ENCODE measurements around the gene PPARA. TPM values are rescaled to one million over a fixed set of nuclear protein-coding genes. Genes with fewer than 3 reads are reported as not detected.

The PPARA gene
- total RNA-seq, 8 experiments from 2014 or later, result 0.38 to 15.1 (median 4.5) TPM

DNA sequence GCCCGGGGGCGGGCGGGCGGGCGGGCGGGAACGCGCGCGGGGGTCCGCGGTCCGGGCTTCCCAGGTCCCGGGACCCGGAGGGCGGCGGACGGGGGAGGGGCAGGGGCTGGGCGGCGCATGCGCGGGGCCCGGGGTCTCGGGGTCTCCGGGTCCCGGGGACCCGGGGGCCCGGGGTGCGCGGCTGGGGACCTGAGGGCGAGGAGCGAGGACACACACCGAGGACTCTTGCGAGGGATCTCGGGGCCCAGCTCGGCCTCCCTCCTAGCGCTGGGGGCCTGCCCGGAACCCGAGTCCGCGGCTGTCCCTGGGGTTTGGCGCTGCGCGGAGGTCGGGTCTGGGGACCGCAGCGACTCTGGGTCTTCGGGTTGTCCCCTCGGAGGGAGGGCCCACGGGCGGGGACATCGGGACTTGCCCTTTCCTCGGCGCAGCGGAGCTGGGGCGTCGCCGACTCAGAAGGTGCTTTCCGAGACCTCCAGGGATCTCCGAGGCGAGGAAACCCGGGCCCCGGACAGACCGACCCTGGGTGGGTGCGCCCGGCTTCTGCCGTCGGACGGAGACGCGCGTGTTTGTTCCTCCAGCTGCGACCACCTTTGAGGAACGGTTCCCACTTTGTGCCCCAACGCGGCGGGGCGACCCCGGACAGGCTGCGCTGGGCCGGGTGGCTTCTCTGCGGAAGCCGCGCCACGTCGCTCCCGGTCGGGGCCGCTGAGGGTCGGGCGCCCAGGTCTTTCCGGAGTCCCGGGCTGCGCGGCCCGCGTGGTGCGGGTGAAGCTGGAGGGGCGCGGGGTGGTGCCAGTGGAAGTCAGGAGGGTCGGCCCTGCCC is 540 bp downstream of the PPARA start:
- peak; percentile 25 to 40 (median 31) for ATAC-seq (replicated peaks in 6 of 8)
- 0% methylated on average over 4 to 7 of the region's 101 CpGs; no CpG with 5 or more reads in 8 of the 10 experiments for WGBS, 10 experiments
- Histone ChIP-seq H3K4me3 (peak overlapping the region; percentile 44 to 77 (median 66)), H3K4me1 (replicated peaks in 1 of 2) (peaks cover 8 to 9% of the 10 kb centered on the region in 2 donors), H3K27ac (no peak overlapping the region)
- in situ Hi-C loops (cut with MboI; ENCODE audit: low pct_unique_long_range_greater_than_20kb in 2 of 9, low sequenced_read_pairs in 9 of 9, unreplicated experiment in 9 of 9), result no loop called here

DNA sequence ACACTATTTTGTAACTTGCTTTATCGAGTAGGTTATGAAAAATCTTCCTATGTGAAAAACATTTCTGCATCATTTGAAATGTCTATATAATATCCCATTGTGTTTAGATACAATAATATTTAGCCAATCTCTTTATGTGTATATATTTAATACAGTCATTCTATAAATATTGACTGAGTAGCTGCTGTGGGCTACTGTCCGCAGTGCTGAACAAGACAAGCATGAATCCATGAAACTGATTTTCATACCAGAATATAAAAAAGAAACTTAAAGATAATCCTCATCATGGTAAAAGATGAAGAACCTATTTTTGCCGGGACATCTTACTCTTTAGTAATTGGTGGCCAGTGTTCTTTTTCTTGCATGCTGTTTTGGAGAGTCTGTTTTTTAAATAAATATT is 3.6 kb downstream of the PPARA start:
- Histone ChIP-seq H3K27ac (no peak overlapping the region), H3K4me3 (no peak overlapping the region), H3K4me1 (replicated peaks in 1 of 2) (peaks cover 8 to 9% of the 10 kb centered on the region in 2 donors)
- WGBS, 10 experiments, result 89 to 100% (median 93%) methylated on average over 2 to 3 of the region's 3 CpGs; no CpG with 5 or more reads in 1 of the 10 experiments
- in situ Hi-C loops (cut with MboI; ENCODE audit: low pct_unique_long_range_greater_than_20kb in 2 of 9, low sequenced_read_pairs in 9 of 9, unreplicated experiment in 9 of 9), result no loop called here
- no peak for ATAC-seq (replicated peaks in 6 of 8)

GRCh38 chr22:46156031-46156430 is 5.7 kb downstream of the PPARA start:
- H3K27ac ChIP-seq, result no peak overlapping the region
- 49 to 100% (median 60%) methylated on average over 1 to 2 of the region's 3 CpGs; no CpG with 5 or more reads in 3 of the 10 experiments for WGBS, 10 experiments
- no peak for ATAC-seq (replicated peaks in 6 of 8)
- in situ Hi-C loops (cut with MboI; ENCODE audit: low pct_unique_long_range_greater_than_20kb in 2 of 9, low sequenced_read_pairs in 9 of 9, unreplicated experiment in 9 of 9), result no loop called here
- H3K4me1 ChIP-seq (replicated peaks in 1 of 2), result peaks cover 8 to 9% of the 10 kb centered on the region in 2 donors
- H3K4me3 ChIP-seq, result no peak overlapping the region

- Histone ChIP-seq H3K27ac (no peak overlapping the region), H3K4me3 (no peak overlapping the region), H3K4me1 (replicated peaks in 1 of 2) (no peaks in the 10 kb centered on the region)
- in situ Hi-C loops (cut with MboI; ENCODE audit: low pct_unique_long_range_greater_than_20kb in 2 of 9, low sequenced_read_pairs in 9 of 9, unreplicated experiment in 9 of 9), result no loop called here
- WGBS, 10 experiments, result 44 to 97% (median 75%) methylated on average over 4 to 7 of the region's 7 CpGs; no CpG with 5 or more reads in 3 of the 10 experiments
- no peak for ATAC-seq (replicated peaks in 6 of 8)
These were observed 8.0 kb downstream of the PPARA start for GRCh38 chr22:46158283-46158682.

DNA sequence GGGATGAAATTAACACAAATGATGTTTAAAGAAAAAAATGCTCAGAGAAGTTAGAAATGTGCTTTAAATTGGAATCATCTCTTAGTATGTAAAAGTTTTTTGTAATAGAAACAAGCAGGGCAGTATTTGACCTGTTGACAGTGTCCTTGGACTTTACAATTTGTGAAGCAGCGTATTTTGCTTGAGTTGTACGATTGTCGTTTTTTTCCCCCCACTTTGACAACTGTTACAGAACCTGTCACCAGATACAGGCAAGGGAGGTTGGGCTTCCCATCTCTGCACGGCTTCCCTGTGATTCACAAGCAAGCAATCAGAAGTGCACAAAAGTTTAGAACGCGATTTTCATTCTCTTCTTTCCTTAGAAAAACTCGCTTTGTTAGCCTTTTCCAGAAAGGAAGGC is 8.9 kb downstream of the PPARA start:
- Histone ChIP-seq H3K27ac (no peak overlapping the region), H3K4me3 (no peak overlapping the region), H3K4me1 (replicated peaks in 1 of 2) (no peaks in the 10 kb centered on the region)
- WGBS, 10 experiments, result 60 to 100% (median 88%) methylated on average over 2 to 7 of the region's 7 CpGs; no CpG with 5 or more reads in 2 of the 10 experiments
- in situ Hi-C loops (cut with MboI; ENCODE audit: low pct_unique_long_range_greater_than_20kb in 2 of 9, low sequenced_read_pairs in 9 of 9, unreplicated experiment in 9 of 9), result no loop called here
- ATAC-seq (replicated peaks in 6 of 8), result no peak

DNA sequence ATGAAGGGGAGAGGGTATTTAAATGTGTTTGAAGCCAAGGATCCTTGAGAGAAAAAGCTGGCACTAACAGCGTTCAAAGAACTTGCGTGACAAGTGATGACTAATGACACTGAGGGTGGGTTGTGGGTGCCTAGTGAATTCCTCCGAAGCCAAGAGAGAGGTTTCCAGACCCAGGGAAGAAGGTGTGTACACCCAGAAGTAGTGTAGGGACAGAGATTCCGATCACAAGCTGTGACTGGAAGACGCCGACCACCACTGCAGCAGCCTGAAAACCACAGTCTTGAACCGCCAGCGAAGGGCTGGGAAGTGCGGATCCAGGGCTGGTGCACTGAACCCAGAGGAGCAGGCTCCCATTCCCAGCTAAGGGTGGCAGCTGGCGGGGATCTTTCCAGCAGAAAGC is 9.5 kb downstream of the PPARA start:
- ATAC-seq (replicated peaks in 6 of 8), result no peak
- WGBS, 10 experiments, result 41 to 100% (median 86%) methylated on average over 1 to 9 of the region's 10 CpGs; no CpG with 5 or more reads in 2 of the 10 experiments
- H3K4me1 ChIP-seq (replicated peaks in 1 of 2), result no peaks in the 10 kb centered on the region
- H3K4me3 ChIP-seq, result no peak overlapping the region
- no peak overlapping the region for H3K27ac ChIP-seq
- in situ Hi-C loops (cut with MboI; ENCODE audit: low pct_unique_long_range_greater_than_20kb in 2 of 9, low sequenced_read_pairs in 9 of 9, unreplicated experiment in 9 of 9), result no loop called here

DNA sequence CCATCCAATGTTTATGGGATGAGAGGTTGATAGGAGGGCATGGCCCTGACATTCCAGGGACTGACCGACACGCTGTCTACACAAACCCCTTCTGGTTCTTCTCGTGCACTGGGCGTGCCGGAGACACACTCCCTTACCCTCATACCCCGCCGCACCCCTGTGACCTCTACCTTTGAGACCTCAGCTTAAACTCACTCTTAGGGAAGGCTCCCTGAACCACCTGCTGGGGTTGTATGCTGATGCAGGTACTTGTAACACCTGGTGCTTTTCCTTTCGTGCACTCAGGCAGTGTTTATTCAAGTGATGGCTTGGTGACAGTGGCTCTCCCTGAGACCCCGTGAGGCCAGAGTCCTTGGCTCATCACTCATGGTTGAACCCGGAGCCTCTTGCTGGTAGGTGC is 12.0 kb downstream of the PPARA start:
- no peak overlapping the region for H3K27ac ChIP-seq
- H3K4me1 ChIP-seq (replicated peaks in 1 of 2), result no peaks in the 10 kb centered on the region
- no peak overlapping the region for H3K4me3 ChIP-seq
- in situ Hi-C loops (cut with MboI; ENCODE audit: low pct_unique_long_range_greater_than_20kb in 2 of 9, low sequenced_read_pairs in 9 of 9, unreplicated experiment in 9 of 9), result no loop called here
- no peak for ATAC-seq (replicated peaks in 6 of 8)
- 40 to 97% (median 83%) methylated on average over 1 to 7 of the region's 10 CpGs; no CpG with 5 or more reads in 2 of the 10 experiments for WGBS, 10 experiments

- H3K27ac ChIP-seq, result no peak overlapping the region
- in situ Hi-C loops (cut with MboI; ENCODE audit: low pct_unique_long_range_greater_than_20kb in 2 of 9, low sequenced_read_pairs in 9 of 9, unreplicated experiment in 9 of 9), result no loop called here
- no peak for ATAC-seq (replicated peaks in 6 of 8)
- WGBS, 10 experiments, result 60 to 96% (median 85%) methylated on average over 1 to 11 of the region's 17 CpGs; no CpG with 5 or more reads in 1 of the 10 experiments
- no peaks in the 10 kb centered on the region for H3K4me1 ChIP-seq (replicated peaks in 1 of 2)
- no peak overlapping the region for H3K4me3 ChIP-seq
These were observed 12.6 kb downstream of the PPARA start for GRCh38 chr22:46162771-46163556.

- WGBS, 10 experiments, result 80 to 85% (median 84%) methylated on average over 1 to 5 of the region's 11 CpGs; no CpG with 5 or more reads in 6 of the 10 experiments
- in situ Hi-C loops (cut with MboI; ENCODE audit: low pct_unique_long_range_greater_than_20kb in 2 of 9, low sequenced_read_pairs in 9 of 9, unreplicated experiment in 9 of 9), result no loop called here
These were observed 13.2 kb downstream of the PPARA start for GRCh38 chr22:46163557-46163888.

GRCh38 chr22:46165977-46166376 is 15.7 kb downstream of the PPARA start:
- ATAC-seq (replicated peaks in 6 of 8), result no peak
- Histone ChIP-seq H3K27ac (no peak overlapping the region), H3K4me1 (replicated peaks in 1 of 2) (no peaks in the 10 kb centered on the region), H3K4me3 (no peak overlapping the region)
- 77 to 100% (median 97%) methylated on average over 2 to 3 of the region's 3 CpGs; no CpG with 5 or more reads in 3 of the 10 experiments for WGBS, 10 experiments
- in situ Hi-C loops (cut with MboI; ENCODE audit: low pct_unique_long_range_greater_than_20kb in 2 of 9, low sequenced_read_pairs in 9 of 9, unreplicated experiment in 9 of 9), result no loop called here

More at GRCh38 chr22:46163557-46163888, 13.2 kb downstream of the PPARA start:
- Histone ChIP-seq H3K4me1 (replicated peaks in 1 of 2) (no peaks in the 10 kb centered on the region), H3K27ac (no peak overlapping the region), H3K4me3 (no peak overlapping the region)
- no peak for ATAC-seq (replicated peaks in 6 of 8)

DNA sequence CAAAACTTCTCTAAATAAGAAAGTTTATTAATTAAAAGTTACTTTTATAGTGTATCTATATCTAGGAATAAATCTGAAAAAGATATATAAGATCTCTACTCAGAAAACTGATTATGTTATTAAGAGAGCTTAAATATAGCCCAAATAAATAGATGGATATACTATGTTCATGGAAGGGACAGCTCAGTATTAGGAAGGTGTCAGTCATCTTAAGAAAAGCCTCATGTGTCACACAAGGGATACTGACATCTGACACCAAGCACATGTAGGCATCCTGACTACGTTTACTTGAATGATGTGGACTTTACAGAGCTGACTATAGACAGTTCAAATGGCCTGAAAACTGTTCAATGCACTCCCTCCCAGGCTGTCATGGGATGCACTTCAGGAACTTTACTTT is 19.3 kb downstream of the PPARA start:
- Histone ChIP-seq H3K27ac (no peak overlapping the region), H3K4me1 (replicated peaks in 1 of 2) (no peaks in the 10 kb centered on the region), H3K4me3 (no peak overlapping the region)
- 17 to 83% (median 65%) methylated on average over 1 of the region's 1 CpG; no CpG with 5 or more reads in 4 of the 10 experiments for WGBS, 10 experiments
- in situ Hi-C loops (cut with MboI; ENCODE audit: low pct_unique_long_range_greater_than_20kb in 2 of 9, low sequenced_read_pairs in 9 of 9, unreplicated experiment in 9 of 9), result no loop called here
- ATAC-seq (replicated peaks in 6 of 8), result no peak

DNA sequence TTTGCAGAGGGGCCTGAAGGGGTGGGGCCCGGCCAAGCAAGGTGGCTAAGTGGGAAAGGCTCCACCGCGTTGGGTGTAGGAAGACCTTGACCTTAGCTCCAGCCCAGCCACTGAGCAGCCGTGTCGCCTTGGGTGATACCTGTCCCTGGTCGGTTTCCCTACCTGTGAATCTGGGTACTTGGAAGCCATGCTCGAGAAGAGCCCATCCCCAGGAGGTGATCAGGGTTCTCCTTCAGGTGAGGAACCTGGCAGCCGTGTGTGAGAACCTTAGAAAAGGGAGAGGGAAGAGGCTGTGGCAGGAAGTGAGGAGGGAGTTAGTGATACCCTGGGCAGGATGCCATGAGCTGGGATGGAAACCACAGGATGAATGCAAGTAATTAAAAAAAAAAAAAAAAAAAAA is 21.6 kb downstream of the PPARA start:
- in situ Hi-C loops (cut with MboI; ENCODE audit: low pct_unique_long_range_greater_than_20kb in 2 of 9, low sequenced_read_pairs in 9 of 9, unreplicated experiment in 9 of 9), result no loop called here
- Histone ChIP-seq H3K4me3 (no peak overlapping the region), H3K4me1 (replicated peaks in 1 of 2) (no peaks in the 10 kb centered on the region), H3K27ac (no peak overlapping the region)
- ATAC-seq (replicated peaks in 6 of 8), result peak in 2 of 8 experiments; percentile 50 to 56
- WGBS, 10 experiments, result 33 to 100% (median 95%) methylated on average over 1 to 6 of the region's 8 CpGs; no CpG with 5 or more reads in 4 of the 10 experiments

DNA sequence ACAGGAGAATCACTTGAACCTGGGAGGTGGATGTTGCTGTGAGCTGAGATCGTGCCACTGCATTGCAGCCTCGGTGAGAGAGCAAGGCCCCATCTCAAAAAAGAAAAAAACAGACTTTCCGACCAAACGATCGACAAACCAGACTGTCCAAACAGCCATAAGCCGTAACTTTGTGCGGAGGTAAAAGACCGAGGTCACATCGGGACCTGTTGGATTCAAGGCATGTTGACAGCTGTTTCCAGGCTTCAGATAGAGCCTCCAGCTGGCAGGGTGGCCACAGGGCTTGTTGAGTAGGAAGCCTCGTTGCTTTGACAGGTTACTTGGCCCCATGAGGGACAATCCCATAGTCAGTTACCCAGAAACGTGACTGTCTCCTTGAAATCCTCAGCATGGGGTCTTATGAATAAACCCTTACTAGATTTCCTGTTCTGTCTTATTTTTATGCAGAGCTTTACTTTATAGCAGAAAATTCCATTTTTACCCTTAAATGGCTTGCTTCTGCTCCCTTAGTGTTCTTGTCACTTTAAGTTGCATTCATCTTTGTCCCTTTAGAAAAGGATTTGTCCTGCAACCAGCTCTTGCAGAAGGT is 22.3 kb downstream of the PPARA start:
- no peak for ATAC-seq (replicated peaks in 6 of 8)
- WGBS, 10 experiments, result 15 to 83% (median 70%) methylated on average over 2 to 11 of the region's 11 CpGs; no CpG with 5 or more reads in 3 of the 10 experiments
- H3K27ac ChIP-seq, result no peak overlapping the region
- H3K4me3 ChIP-seq, result no peak overlapping the region
- in situ Hi-C loops (cut with MboI; ENCODE audit: low pct_unique_long_range_greater_than_20kb in 2 of 9, low sequenced_read_pairs in 9 of 9, unreplicated experiment in 9 of 9), result no loop called here
- no peaks in the 10 kb centered on the region for H3K4me1 ChIP-seq (replicated peaks in 1 of 2)
